ENCODE results near the gene C2CD4A.
"Not testable (repeated sequence)": the region's sequence is repeated elsewhere in the genome, so short reads cannot be mapped to it uniquely, and the experiment has no call there.

Gene C2CD4A, protein sequence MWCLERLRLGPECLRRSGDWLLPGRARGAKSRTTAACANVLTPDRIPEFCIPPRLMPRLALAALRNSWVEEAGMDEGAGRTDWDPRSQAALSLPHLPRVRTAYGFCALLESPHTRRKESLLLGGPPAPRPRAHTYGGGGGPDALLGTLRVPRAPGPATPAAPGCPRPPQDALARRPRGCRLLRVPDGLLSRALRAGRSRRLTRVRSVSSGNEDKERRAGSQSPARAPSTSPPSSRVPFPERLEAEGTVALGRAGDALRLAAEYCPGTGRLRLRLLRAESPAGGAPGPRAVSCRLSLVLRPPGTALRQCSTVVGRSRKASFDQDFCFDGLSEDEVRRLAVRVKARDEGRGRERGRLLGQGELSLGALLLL

GRCh38 chr15:62066663-62067447 is at the start of gene C2CD4A:
Gene C2CD4A (plus strand): TSS chr15:62066977. CDS start chr15:62067614, 637 bp downstream.
- DNase-seq (ENCODE audit: low spot score), result peak; percentile 73

DNA sequence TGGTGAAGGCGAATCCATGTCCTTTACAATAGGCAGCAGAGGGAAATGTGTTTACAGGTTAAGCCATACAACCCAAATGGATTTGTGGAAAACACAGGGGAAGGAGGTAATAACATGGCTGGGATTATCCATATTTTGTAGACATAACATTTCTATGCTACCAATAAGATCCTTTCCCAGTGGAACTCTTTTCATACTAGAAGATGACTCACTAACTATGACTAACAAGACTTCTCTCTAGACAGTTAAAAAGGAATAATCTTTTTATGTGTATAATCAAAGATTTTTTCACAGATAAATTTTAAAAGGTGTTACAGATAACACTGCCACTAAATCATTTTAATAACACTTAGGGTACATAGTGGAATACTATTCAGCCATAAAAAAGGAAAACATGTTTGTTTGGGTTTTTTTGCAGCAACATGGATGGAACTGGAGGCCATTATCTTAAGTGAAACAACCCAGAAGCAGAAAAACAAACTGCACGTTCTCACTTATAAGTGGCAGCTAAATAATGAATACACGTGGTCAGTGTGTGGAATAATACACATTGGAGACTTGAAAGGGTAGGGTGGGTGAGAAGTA is 46.1 kb upstream of the C2CD4A start:
- no peak for DNase-seq (ENCODE audit: low spot score)

DNA sequence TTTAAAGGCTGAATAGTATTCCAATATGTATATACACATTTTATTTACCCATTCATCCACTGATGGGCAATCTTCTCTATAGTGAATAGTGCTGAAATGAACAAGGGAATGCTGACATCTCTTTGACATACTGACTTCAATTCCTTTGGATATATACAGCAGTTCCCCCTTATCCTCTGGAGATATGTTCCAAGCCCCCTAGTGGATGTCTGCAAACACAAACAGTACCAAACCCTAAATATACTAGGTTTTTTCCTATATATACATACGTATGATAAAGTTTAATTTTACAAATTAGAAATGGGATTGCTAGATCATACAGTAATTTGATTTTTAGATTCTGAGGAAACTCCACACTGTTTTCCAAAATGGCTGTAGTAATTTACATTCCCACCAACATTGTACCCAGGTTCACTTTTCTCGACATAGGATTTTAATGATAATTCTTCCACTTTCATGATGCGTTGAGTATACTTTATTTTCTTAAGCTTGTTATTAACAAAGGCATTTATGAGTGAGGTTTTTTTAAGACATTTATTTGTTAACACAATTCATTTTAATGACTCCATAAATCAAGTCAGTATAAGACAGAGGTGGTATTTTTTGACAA is 44.7 kb upstream of the C2CD4A start:
- DNase-seq (ENCODE audit: low spot score), result peak; percentile 25

DNA sequence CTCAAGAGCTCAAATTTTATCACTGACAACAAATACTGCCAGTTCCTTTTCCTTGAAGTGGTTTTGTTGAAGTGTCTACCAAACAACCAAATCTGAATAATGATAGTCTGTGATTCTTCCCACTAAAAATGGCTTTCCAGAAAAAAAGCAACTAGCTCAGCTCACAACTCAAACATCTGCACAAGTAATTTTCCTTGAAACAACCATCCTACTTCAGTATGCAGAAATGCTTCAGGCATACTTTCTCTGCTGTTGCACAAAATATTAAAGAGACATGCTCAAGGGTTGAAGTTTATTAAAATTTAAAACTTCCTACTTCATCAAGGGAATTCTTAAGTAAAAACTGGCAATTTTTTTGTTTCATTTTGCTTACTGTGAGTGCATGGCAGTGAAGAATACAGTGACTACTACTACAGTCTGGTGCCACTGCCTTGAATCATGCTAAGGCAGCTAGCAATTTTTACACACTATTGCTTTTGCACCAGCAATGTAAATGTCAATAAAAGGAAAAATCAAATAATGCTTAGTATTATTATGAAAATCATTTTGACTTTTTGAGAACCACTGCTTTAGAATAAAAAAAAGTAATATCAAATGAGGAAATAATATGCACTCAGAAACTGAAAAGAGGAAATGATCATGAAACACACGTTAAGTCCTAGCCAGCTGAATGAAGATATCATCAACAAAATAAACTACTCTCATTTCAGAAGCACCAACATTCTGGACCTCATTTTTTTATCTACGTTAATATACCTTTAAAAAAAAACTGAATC is 40.1 kb upstream of the C2CD4A start:
- no peak for DNase-seq (ENCODE audit: low spot score)

GRCh38 chr15:62027263-62027565 is 39.6 kb upstream of the C2CD4A start:
- no peak for DNase-seq (ENCODE audit: low spot score)

GRCh38 chr15:62027916-62028315 is 38.9 kb upstream of the C2CD4A start:
- DNase-seq (ENCODE audit: low spot score), result no peak

DNA sequence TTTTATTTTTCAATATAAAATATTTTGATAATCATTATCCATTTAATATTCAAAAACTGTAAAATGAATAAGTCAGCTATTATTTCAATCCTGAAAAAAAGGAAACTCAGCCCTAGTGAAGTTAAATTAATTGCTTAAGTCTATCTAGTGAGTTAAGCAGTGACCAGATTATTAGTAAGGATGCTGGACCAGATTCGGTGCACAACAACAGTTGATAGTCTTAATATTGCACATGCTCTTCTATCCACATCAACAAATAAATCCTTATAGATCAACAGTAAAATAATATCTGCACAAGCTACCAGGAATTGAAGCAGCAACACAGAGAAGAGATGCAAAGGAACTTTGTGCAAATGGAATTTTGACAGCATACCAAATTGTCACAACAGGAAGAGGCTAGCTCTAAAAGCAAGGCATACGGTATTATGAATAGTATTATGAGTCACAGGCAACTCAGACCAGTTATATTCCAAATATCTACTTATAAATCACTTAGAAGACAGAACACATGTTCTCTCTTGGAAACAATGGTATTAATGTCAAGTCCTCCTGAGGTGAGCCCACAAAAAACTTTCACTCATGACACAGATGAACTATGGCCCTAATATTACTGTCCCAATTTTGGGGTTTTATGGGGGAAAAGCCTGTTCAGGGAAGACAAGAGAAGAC is 31.4 kb upstream of the C2CD4A start:
- DNase-seq (ENCODE audit: low spot score), result no peak

- DNase-seq (ENCODE audit: low spot score), result no peak
Observed at GRCh38 chr15:62046078-62046743, 20.6 kb upstream of the C2CD4A start.

DNA sequence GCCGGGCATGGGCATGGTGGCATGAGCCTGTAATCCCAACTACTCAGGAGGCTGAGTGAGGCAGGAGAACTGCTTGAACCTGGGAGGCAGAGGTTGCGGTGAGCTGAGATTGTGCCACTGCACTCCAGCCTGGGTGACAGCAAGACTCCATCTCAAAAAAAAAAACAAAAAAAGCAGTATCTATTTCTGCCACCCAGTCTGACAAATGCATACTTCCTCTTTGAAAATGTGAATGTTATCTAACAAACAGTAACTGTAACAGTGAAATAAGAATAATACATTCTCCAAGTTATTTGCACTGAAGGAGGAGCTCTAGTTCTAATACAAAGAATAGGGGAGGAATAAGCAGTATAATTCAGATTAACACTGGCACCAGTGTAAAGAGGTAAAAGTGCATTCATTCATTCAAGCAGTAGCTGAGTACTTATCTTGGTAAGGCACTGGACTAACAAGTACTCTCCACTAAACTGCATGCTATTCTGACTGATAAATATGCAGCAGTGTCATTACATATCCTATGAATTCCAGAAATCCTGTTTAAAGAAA is 19.4 kb upstream of the C2CD4A start:
- no peak for DNase-seq (ENCODE audit: low spot score)

DNA sequence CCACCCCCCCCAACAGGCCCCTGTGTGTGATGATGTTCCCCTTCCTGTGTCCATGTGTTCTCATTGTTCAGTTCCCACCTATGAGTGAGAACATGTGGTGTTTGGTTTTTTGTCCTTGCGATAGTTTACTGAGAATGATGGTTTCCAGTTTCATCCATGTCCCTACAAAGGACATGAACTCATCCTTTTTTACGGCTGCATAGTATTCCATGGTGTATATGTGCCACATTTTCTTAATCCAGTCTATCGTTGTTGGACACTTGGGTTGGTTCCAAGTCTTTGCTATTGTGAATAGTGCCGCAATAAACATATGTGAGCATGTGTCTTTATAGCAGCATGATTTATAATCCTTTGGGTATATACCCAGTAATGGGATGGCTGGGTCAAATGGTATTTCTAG is 18.5 kb upstream of the C2CD4A start:
- DNase-seq (ENCODE audit: low spot score), result not testable (repeated sequence)

DNA sequence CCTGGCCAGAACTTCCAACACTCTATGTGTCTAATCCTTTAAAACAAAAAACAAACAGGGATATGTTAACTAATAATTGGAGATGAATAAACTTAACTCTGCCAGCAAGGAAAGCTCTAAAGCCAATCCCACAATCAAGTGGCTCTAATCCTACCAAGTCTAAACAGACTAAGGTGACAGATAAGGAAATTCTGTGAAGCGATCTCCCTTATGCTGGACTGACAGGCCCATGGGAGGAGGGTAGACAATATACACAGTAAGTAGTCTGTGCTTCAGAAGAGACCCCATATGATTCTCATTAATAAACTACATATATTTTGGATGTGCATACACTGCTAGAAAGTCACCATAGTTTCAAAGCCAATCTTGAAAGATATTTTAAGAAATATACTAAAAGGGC is 16.7 kb upstream of the C2CD4A start:
- peak; percentile 20 for DNase-seq (ENCODE audit: low spot score)

GRCh38 chr15:62051166-62051565 is 15.6 kb upstream of the C2CD4A start:
- no peak for DNase-seq (ENCODE audit: low spot score)

DNA sequence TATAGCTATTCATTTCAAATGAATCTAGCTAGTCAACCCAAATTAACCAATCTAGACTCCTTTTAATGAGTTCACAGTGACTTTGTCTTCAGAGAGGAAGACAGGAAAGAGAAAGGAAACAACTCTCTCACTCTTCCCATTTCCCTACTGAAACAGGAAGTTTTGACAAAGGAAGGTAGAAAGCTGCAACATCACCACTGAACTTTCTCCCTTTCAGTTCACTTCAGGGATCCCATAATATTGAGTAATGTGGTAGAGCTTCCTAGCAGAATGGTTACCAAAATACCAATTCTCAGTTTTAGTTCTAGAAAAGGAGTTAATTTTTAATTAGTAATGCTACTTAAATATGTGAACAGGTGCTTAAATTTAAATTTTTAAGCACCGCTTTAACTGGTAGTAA is 14.1 kb upstream of the C2CD4A start:
- no peak for DNase-seq (ENCODE audit: low spot score)

- no peak for DNase-seq (ENCODE audit: low spot score)
Observed at GRCh38 chr15:62053439-62054085, 13.2 kb upstream of the C2CD4A start.

- DNase-seq (ENCODE audit: low spot score), result no peak
Observed at GRCh38 chr15:62054979-62055378, 11.8 kb upstream of the C2CD4A start.

GRCh38 chr15:62057341-62057980 is 9.3 kb upstream of the C2CD4A start:
- no peak for DNase-seq (ENCODE audit: low spot score)

DNA sequence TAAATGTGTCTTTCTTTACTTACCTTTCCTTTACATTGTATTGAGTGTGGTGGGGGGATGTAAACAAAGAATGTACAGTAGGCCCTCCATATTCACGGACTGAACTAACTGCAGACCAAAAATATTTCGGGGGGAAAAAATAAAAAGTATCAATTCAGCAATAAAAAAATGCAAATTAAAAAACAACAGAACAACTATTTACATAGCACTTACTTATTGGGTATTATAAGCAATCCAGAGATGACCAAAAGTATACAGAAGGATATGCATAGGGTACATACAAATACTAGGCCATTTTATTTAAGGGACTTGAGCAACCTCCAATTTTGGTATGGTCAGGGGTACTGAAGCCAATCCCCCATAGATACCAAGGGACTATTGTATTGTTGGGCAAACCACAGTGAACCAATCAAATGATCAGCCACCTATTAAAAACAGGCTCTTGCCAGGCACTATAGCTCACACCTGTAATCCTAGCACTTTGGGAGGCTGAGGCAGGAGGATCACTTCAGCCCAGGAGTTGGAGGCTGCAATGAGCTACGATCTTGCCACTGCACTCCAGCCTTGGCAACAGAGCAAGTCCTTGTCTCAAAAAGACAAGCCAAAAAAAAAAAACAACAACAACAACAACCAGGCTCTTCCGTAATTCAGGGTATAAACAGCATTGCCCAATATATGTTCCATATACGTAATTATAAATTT is 8.3 kb upstream of the C2CD4A start:
- no peak for DNase-seq (ENCODE audit: low spot score)

- no peak for DNase-seq (ENCODE audit: low spot score)
Observed at GRCh38 chr15:62059108-62059815, 7.5 kb upstream of the C2CD4A start.

GRCh38 chr15:62059816-62060112 is 7.0 kb upstream of the C2CD4A start:
- DNase-seq (ENCODE audit: low spot score), result no peak
